Activated T-helper 1 cell treated with anti-CD3 and anti-CD28 coated beads, Interleukin-12 subunit alpha, Interleukin-12 subunit beta, Interleukin-2, Interleukin-4 antibody, amounts not matched to agents 30 ng/mL and 10 ng/mL and 1 ng/mL, durations not matched to agents 14 hours and 24 hours and 36 hours (primary cell): ENCODE data around the gene KIF14. TPM values are rescaled to one million over a fixed set of nuclear protein-coding genes. Genes with fewer than 3 reads are reported as not detected.
"Not testable (repeated sequence)": the region's sequence is repeated elsewhere in the genome, so short reads cannot be mapped to it uniquely, and the experiment has no call there.

Source experiments
- DNase-seq: peaks from one replicate; pipeline ENCODE4 v3.0.0; 2021; ENCODE audit warnings: low spot score
- H3K27ac Mint-ChIP-seq: one replicate; pipeline ENCODE4 v1.8.0; 2021; ENCODE audit warnings: mild to moderate bottlenecking, mixed read lengths
- H3K27me3 Mint-ChIP-seq: one replicate; pipeline ENCODE4 v1.8.0; 2022; ENCODE audit warnings: mild to moderate bottlenecking, moderate library complexity, mixed read lengths; ENCODE audit not compliant: insufficient read depth
- H3K36me3 Mint-ChIP-seq: one replicate; pipeline ENCODE4 v1.8.0; 2021; ENCODE audit warnings: low read depth, mixed read lengths
- H3K4me1 Mint-ChIP-seq: one replicate; pipeline ENCODE4 v1.8.0; 2021; ENCODE audit warnings: low read depth, mixed read lengths
- H3K4me3 Mint-ChIP-seq: one replicate; pipeline ENCODE4 v1.8.0; 2021; ENCODE audit warnings: mild to moderate bottlenecking, moderate library complexity, mixed read lengths
- H3K9me3 Mint-ChIP-seq: one replicate; pipeline ENCODE4 v1.8.0; 2021; ENCODE audit warnings: mixed read lengths
- intact Hi-C: fragments of 100-400 bp; cut with micrococcal nuclease; formaldehyde crosslinking; loops from one replicate; pipeline ENCODE4 v1.15.1; 2024
- total RNA-seq: library from RNA; stranded (reverse); gene quantifications from 2 replicates; pipeline ENCODE4 v1.2.3, GENCODE V29; 2022

Gene KIF14
- total RNA-seq, 1 donor from 2014 or later = 11.5 TPM

DNA sequence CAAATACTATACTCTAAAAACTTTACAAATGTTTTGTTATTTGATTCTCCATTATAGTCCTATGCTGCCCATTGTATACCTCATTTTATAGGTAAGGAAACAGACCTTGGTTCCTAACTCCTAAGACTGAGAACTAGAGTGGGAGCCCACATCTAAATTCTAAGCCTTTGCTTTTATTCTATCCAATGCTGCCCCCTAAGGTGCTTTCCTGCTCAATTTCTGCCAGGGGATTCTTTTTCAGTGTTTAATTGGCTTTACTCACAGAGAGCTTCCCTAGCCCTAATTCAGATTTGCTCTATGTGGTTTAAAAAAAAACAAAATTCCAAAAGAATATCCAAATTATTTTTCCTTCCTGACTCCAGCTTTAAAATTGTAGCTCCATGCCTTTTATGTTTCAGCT is 64.5 kb downstream of the KIF14 start:
- intact Hi-C loops = loop anchor here (10.0 kb wide), 1 partner anchor 559 kb away; the partner anchor contains the start of gene CACNA1S
- no peak for DNase-seq
- H3K27ac Mint-ChIP-seq = no peak overlapping the region
- no peaks in the 10 kb centered on the region for H3K27me3 Mint-ChIP-seq
- no peaks in the 10 kb centered on the region for H3K4me1 Mint-ChIP-seq
- H3K36me3 Mint-ChIP-seq = peaks cover 17% of the 10 kb centered on the region
- no peak overlapping the region for H3K4me3 Mint-ChIP-seq
- H3K9me3 Mint-ChIP-seq = no peaks in the 10 kb centered on the region

DNA sequence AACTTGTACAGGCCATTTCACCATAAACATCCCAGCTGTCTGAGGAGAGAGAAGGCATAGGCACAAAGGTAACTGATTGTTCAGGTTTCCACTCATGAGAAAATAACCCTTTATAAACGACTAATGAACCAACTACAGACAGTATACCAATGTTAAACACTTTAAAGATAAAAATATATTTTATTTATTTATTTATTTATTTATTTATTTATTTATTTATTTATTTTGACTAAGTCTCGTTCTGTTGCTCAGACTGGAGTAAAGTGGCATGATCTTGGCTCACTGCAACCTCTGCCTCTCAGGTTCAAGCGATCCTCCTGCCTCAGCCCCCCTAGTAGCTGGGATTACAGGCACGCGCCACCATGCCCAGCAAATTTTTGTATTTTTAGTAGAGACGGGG is 67.8 kb downstream of the KIF14 start:
- H3K9me3 Mint-ChIP-seq, H3K4me3 Mint-ChIP-seq, DNase-seq, H3K27me3 Mint-ChIP-seq, H3K27ac Mint-ChIP-seq, H3K4me1 Mint-ChIP-seq: not testable (repeated sequence)
- peaks cover 14% of the 10 kb centered on the region for H3K36me3 Mint-ChIP-seq
- intact Hi-C loops = loop anchor here (10.0 kb wide), 1 partner anchor 562 kb away; the partner anchor contains the start of gene CACNA1S

DNA sequence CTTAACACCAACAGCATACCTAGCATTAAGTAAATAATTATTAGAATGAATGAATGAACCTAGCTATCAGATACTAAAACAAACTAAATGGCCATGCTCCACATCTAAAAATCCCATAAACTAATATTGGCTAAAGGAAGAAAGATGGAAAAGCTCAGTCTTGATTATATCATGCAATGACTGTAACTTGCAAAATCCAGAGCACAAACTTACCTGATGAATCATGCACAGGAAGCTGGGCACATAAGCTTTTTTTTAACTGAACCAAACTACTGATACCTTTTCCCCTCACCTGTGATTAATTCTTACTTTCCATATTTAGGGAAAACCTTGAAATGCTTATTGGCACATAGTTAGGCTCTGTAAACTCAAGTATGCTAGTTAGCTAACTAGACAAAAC is 70.2 kb downstream of the KIF14 start:
- H3K27me3 Mint-ChIP-seq = peaks cover 12% of the 10 kb centered on the region
- no peak for DNase-seq
- H3K27ac Mint-ChIP-seq = no peak overlapping the region
- intact Hi-C loops = loop anchor here (10.0 kb wide), 1 partner anchor 564 kb away; the partner anchor contains the start of gene CACNA1S
- no peak overlapping the region for H3K4me3 Mint-ChIP-seq
- H3K36me3 Mint-ChIP-seq = peaks cover 11% of the 10 kb centered on the region
- H3K9me3 Mint-ChIP-seq = no peaks in the 10 kb centered on the region
- peaks cover 16% of the 10 kb centered on the region for H3K4me1 Mint-ChIP-seq

GRCh38 chr1:200547386-200547785 is 73.2 kb downstream of the KIF14 start:
- Mint-ChIP-seq H3K4me3 (no peak overlapping the region), H3K36me3 (peaks cover 4% of the 10 kb centered on the region), H3K27ac (no peak overlapping the region), H3K4me1 (peaks cover 16% of the 10 kb centered on the region), H3K9me3 (no peaks in the 10 kb centered on the region), H3K27me3 (peaks cover 23% of the 10 kb centered on the region)
- no peak for DNase-seq
- intact Hi-C loops = no loop called here

GRCh38 chr1:200546577-200546976 is 74.0 kb downstream of the KIF14 start:
- Mint-ChIP-seq H3K27me3 (peaks cover 23% of the 10 kb centered on the region), H3K36me3 (peaks cover 4% of the 10 kb centered on the region), H3K4me1 (peaks cover 16% of the 10 kb centered on the region), H3K9me3 (no peaks in the 10 kb centered on the region), H3K27ac (no peak overlapping the region), H3K4me3 (no peak overlapping the region)
- DNase-seq = no peak
- intact Hi-C loops = no loop called here

DNA sequence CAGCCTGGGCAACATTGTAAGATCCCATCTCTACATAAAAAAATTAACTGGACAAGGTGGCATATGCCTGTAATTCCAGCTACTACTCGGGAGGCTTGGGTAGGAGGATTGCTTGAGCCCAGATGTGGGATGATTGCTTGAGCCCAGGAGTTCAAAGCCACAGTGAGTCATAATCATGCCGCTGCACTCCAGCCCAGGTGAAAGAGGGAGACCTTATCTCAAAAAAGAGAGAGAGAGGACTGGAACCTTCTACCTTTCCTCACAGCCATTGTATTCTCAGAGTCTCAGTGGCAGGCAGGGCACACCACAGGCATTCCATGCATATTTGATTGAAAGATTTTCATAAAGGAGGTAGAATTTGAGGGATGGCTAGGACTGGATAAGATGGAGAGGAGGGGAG is 78.4 kb downstream of the KIF14 start:
- H3K36me3 Mint-ChIP-seq = no peaks in the 10 kb centered on the region

DNA sequence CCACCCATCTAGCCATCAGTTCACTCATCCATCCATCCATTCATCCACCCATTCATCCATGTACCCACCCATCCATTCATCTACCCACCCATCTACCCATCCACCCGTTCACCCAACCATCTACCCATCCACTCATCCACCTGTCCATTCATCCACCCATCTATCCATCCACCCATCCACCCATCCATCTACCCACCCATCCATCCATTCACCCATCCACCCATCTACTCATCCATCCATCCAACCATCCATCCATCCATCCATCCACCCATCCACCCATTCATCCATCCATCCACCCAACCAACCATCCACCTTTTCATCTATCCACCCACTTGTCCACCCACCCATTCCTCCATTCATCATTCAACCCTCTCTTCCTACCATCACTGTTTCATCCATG is 80.3 kb downstream of the KIF14 start:
- H3K4me3 Mint-ChIP-seq = no peak overlapping the region
- H3K36me3 Mint-ChIP-seq = no peaks in the 10 kb centered on the region
- H3K9me3 Mint-ChIP-seq = no peaks in the 10 kb centered on the region
- H3K27ac Mint-ChIP-seq = no peak overlapping the region
- no peak for DNase-seq
- intact Hi-C loops = no loop called here
- no peaks in the 10 kb centered on the region for H3K4me1 Mint-ChIP-seq
- peaks cover 14% of the 10 kb centered on the region for H3K27me3 Mint-ChIP-seq

More for the DNA sequence above, 78.4 kb downstream of the KIF14 start:
- Mint-ChIP-seq H3K4me1 (peaks cover 5% of the 10 kb centered on the region), H3K27ac (no peak overlapping the region), H3K4me3 (no peak overlapping the region), H3K9me3 (no peaks in the 10 kb centered on the region), H3K27me3 (peaks cover 23% of the 10 kb centered on the region)
- DNase-seq = no peak
- intact Hi-C loops = no loop called here

DNA sequence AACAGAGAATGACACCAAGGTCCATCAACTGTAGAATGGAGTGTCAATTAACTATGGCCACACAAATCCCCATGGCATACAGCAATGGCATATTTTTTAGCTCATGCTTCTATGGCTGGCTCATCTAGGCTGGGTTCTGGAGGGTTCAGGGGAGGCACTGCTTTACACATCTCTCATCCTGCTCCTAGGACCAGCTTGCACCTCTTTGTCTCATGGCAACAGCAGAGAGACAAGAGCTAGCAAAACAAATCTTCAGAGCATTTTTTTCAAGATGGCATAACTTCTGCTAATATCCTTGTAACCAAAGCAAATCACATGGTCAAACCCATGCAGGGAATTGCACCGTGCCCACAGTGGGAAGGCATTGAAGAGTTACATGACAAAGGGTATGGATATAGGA is 82.4 kb downstream of the KIF14 start:
- Mint-ChIP-seq H3K36me3 (no peaks in the 10 kb centered on the region), H3K4me3 (no peak overlapping the region), H3K27me3 (peaks cover 8% of the 10 kb centered on the region), H3K27ac (no peak overlapping the region), H3K4me1 (no peaks in the 10 kb centered on the region), H3K9me3 (no peaks in the 10 kb centered on the region)
- intact Hi-C loops = no loop called here
- DNase-seq = no peak

DNA sequence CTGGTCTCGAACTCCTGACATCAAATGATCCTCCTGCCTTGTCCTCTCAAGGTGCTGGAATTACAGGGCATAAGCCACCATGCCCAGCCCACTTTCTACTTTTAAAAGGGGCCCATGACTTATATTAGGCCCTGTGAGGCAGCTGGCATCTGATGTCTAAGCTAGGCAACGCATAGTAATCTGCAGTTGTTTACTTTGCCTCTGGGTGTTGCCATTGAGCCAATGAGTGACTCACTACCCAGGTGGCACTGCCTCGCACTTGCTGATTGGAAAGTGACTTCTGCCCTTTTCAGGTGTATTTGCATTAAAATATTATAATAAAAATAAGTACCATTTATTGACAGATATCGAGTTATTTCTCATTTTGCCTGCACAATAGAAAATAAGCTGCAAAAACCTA is 84.9 kb downstream of the KIF14 start:
- Mint-ChIP-seq H3K4me1 (peaks cover 7% of the 10 kb centered on the region), H3K36me3 (no peaks in the 10 kb centered on the region), H3K27ac (no peak overlapping the region), H3K4me3 (no peak overlapping the region), H3K27me3 (peaks cover 14% of the 10 kb centered on the region), H3K9me3 (no peaks in the 10 kb centered on the region)
- intact Hi-C loops = no loop called here
- no peak for DNase-seq

DNA sequence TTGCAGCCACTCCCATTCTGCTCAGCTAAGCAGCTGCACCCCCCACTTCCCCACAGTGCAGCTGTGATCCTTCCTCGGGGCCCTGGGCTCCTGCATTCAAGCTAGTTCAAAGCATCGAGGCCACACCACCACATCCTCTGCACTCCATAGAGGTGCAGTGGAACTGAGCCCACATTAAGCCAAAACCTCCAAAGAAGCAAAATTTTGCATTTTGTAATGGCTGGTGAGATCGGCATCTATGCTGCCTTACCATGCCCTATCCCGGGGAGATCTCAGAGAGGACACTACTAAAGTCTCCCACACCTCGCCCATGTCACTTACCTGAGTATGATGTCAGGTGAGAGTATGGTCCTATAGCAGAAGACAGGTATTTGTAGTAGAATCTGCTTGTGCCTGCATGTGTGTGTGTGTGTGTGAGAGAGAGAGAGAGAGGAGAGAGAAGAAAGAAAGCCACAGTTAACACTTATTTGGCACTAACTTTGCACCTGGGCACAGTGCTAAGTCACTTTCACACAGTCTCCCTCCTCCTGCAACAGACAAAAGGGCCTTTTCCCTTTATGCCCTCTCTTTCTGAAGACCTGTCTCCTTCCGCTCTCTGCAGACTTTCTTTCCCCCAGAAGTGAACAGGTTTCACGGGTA is 89.8 kb downstream of the KIF14 start:
- no peak overlapping the region for H3K4me3 Mint-ChIP-seq
- intact Hi-C loops = no loop called here

DNA sequence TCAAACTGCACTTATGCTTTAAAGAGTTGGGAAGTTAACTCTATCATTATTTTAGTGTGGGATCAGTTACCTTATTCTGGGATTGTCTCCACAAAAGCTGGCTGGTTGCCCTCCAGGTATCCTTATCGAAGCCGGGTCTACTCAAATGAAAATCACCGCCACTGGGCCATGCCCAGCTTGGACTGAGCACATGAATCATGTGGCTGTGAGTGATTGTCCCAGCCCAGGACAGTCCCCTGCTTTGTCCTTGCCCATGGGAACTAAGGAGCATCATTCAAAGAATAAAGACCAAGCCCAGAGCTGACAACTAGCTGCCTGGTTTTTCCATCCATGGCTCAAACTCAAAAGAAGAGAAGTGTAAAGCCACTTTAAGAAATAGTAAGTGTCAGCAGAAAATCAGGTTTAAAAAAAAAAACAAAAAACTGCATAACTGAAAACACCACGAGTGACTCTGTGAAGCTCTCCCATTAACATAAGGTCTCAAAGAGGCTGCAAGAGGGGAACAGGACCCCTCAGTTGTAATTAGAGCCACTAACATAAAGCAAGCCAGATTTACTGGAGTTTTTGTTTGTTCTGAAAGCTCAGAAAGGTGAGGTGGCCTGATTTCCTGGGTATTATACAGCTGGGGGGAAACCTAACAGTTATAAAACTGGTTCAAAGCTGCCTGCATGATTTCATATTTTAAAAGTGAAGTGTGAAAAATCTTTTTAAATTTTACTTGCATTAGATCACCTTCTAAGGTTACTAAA is 91.5 kb downstream of the KIF14 start:
- DNase-seq = no peak
- Mint-ChIP-seq H3K4me3 (no peak overlapping the region), H3K27me3 (peaks cover 11% of the 10 kb centered on the region), H3K4me1 (peaks cover 11% of the 10 kb centered on the region), H3K9me3 (no peaks in the 10 kb centered on the region), H3K27ac (no peak overlapping the region), H3K36me3 (no peaks in the 10 kb centered on the region)
- intact Hi-C loops = no loop called here

More for the DNA sequence above, 89.8 kb downstream of the KIF14 start:
- Mint-ChIP-seq H3K4me1 (peaks cover 11% of the 10 kb centered on the region), H3K27ac (no peak overlapping the region), H3K9me3 (no peaks in the 10 kb centered on the region), H3K27me3 (peaks cover 11% of the 10 kb centered on the region), H3K36me3 (no peaks in the 10 kb centered on the region)
- peak; percentile 14 for DNase-seq

DNA sequence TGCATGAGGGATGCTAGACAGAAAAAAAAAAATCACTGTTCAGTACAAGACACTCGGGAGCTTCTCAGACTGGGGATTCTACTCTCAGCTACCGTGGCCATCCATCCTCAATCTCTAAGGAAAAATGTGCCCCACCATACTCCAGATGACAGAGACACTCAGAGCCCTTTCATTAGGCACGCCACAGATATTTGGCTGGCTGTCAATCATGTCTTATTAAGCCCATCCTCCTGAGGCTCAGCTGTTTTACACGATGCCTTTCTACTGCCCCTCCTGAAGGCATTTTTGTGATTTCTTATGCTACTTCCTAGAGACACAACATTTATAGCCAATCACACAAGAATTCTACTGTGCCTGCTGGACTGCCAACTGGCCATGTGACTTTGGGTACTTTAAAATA is 92.9 kb downstream of the KIF14 start:
- peaks cover 11% of the 10 kb centered on the region for H3K4me1 Mint-ChIP-seq
- H3K27ac Mint-ChIP-seq = no peak overlapping the region
- H3K4me3 Mint-ChIP-seq = no peak overlapping the region
- no peak for DNase-seq
- intact Hi-C loops = no loop called here
- H3K9me3 Mint-ChIP-seq = no peaks in the 10 kb centered on the region
- H3K27me3 Mint-ChIP-seq = peaks cover 6% of the 10 kb centered on the region
- no peaks in the 10 kb centered on the region for H3K36me3 Mint-ChIP-seq
